CD1c-positive myeloid dendritic cell (primary cell): ENCODE data around the gene POLRMT.
"Not testable (repeated sequence)": the region's sequence is repeated elsewhere in the genome, so short reads cannot be mapped to it uniquely, and the experiment has no call there.

Source experiments
- DNase-seq: peaks from one replicate; pipeline ENCODE4 v3.0.0-alpha.2; 2016; ENCODE audit errors: extremely low spot score

POLRMT gene

GRCh38 chr19:633068-633785 lies at the start of gene POLRMT:
Gene POLRMT, minus strand, starts transcription at chr19:633537. Its CDS starts 25 bp downstream, at chr19:633512.
- DNase-seq = peak; percentile 99

- DNase-seq = no peak
Measured at GRCh38 chr19:682678-683320, 49.5 kb upstream of the POLRMT start.

GRCh38 chr19:681029-682019 lies 48.0 kb upstream of the POLRMT start:
- peak; percentile 78 for DNase-seq

GRCh38 chr19:680287-681028 lies 47.1 kb upstream of the POLRMT start:
- peak; percentile 99 for DNase-seq

GRCh38 chr19:679418-680286 lies 46.3 kb upstream of the POLRMT start:
- peak; percentile 74 for DNase-seq

- no peak for DNase-seq
Measured at GRCh38 chr19:678791-679388, 45.6 kb upstream of the POLRMT start.

GRCh38 chr19:677601-678436 lies 44.5 kb upstream of the POLRMT start:
- no peak for DNase-seq

GRCh38 chr19:677201-677600 lies 43.9 kb upstream of the POLRMT start:
- DNase-seq = peak; percentile 20

- peak; percentile 18 for DNase-seq
Measured at GRCh38 chr19:676339-677105, 43.2 kb upstream of the POLRMT start, which contains the start of gene FSTL3. Gene FSTL3, plus strand, starts transcription at chr19:676392. Its CDS starts 32 bp downstream, at chr19:676424.

GRCh38 chr19:676007-676338 lies 42.6 kb upstream of the POLRMT start:
- DNase-seq = no peak

GRCh38 chr19:674282-675151 lies 41.2 kb upstream of the POLRMT start:
- DNase-seq = no peak

GRCh38 chr19:670609-671075 lies 37.3 kb upstream of the POLRMT start:
- DNase-seq = no peak

- not testable (repeated sequence) for DNase-seq
Measured at GRCh38 chr19:668675-669434, 35.5 kb upstream of the POLRMT start.

- not testable (repeated sequence) for DNase-seq
Measured at GRCh38 chr19:666985-667573, 33.7 kb upstream of the POLRMT start.

GRCh38 chr19:664913-665443 lies 31.6 kb upstream of the POLRMT start:
- DNase-seq = peak; percentile 88

GRCh38 chr19:663682-664117 lies 30.4 kb upstream of the POLRMT start:
- DNase-seq = no peak
